Measurements from ENCODE around the gene ZBTB25.

Gene ZBTB25

DNA sequence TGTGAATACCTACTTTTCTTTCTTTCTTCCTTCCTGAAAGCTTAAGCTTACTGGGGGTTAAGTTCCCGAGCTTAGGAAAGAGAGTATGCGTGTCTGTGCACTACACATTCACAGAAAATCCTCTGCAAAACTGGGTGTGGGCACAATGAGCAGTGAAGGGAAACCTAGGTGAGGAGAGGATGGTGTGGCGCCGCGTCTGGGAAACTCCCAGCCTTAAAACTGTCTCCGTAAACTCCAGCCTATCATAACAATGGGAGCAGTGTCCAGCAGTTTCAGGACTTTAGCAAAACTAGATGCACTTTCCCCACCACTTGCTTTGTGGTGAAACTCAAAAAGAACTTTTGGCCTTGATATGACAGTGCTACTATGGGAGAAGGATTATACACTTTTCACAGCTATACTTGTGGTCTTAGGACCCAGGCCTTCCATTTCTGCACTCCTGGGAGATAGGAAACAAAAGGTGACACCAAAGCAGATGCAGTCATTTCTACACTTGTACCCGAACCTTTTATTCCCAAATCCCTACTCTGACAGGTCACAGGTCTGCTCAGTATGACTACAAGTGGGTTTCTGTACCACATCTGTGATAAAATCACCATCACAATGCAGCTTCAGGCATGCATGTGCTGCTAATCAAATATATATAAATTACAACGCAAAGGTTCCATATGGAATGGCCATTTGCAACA, 27.9 kb downstream of the ZBTB25 start:
- no peak for DNase-seq (ENCODE audit: low read depth)
- TF ChIP-seq POLR2A (IDR thresholded peaks at IDR 0.05; ENCODE audit: extremely low read depth, insufficient read length) (no peak), MYC (IDR thresholded peaks at IDR 0.05; ENCODE audit: low read depth, low read length) (no peak)
- TF ChIP-seq, protein P1, sequence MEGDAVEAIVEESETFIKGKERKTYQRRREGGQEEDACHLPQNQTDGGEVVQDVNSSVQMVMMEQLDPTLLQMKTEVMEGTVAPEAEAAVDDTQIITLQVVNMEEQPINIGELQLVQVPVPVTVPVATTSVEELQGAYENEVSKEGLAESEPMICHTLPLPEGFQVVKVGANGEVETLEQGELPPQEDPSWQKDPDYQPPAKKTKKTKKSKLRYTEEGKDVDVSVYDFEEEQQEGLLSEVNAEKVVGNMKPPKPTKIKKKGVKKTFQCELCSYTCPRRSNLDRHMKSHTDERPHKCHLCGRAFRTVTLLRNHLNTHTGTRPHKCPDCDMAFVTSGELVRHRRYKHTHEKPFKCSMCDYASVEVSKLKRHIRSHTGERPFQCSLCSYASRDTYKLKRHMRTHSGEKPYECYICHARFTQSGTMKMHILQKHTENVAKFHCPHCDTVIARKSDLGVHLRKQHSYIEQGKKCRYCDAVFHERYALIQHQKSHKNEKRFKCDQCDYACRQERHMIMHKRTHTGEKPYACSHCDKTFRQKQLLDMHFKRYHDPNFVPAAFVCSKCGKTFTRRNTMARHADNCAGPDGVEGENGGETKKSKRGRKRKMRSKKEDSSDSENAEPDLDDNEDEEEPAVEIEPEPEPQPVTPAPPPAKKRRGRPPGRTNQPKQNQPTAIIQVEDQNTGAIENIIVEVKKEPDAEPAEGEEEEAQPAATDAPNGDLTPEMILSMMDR (IDR thresholded peaks at IDR 0.05; ENCODE audit: low read depth, low read length) = no peak
- TF ChIP-seq, protein P2, sequence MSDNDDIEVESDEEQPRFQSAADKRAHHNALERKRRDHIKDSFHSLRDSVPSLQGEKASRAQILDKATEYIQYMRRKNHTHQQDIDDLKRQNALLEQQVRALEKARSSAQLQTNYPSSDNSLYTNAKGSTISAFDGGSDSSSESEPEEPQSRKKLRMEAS (IDR thresholded peaks at IDR 0.05; ENCODE audit: low read depth, low read length) = no peak

DNA sequence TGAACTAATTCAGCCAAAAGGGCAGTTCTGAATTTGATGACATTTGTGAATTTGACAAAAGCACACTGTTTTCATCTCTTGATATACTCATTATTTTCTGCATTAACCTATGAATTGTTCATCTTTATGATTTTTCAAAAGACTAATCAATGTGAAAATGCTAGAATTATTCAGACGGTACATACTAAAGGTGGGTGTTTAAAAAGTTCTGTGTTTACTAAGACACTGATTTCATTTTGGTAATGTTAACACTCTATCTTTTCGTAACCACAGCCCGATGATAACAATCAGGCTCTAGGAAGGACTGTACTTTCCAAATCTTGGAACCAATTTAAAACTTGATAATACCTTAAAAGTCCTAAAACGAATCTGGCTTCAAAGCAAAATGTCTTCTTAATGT, 28.9 kb downstream of the ZBTB25 start:
- DNase-seq (ENCODE audit: low read depth) = no peak
- TF ChIP-seq, protein P1 (IDR thresholded peaks at IDR 0.05; ENCODE audit: low read depth, low read length) = no peak
- TF ChIP-seq MYC (IDR thresholded peaks at IDR 0.05; ENCODE audit: low read depth, low read length) (no peak), POLR2A (IDR thresholded peaks at IDR 0.05; ENCODE audit: extremely low read depth, insufficient read length) (no peak)
- TF ChIP-seq, protein P2 (IDR thresholded peaks at IDR 0.05; ENCODE audit: low read depth, low read length) = no peak
- no peak overlapping the region for H3K4me3 ChIP-seq (ENCODE audit: low read depth, low read length)

More for the DNA sequence above, 27.9 kb downstream of the ZBTB25 start:
- no peak overlapping the region for H3K4me3 ChIP-seq (ENCODE audit: low read depth, low read length)

DNA sequence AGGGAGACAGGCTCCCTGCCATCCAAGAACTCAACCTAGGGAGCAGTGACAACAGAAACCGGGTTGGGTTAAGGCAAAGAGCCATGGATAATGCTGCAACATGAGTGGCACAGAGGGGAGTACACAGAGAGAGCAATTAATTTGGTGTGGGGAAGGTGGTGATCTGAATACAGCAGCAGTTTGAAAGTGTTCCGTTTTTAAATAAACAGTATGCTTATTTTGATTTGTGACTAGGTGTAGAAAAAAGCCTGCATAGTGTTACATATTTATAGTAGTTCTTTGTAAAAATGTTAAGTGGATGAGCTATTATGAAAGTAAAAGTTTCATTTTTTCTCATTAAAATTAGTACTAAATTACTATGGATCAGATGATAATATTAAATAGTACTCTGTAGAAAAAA, 29.6 kb downstream of the ZBTB25 start:
- DNase-seq (ENCODE audit: low read depth) = no peak
- TF ChIP-seq, protein P1 (IDR thresholded peaks at IDR 0.05; ENCODE audit: low read depth, low read length) = no peak
- no peak for TF ChIP-seq POLR2A (IDR thresholded peaks at IDR 0.05; ENCODE audit: extremely low read depth, insufficient read length)
- TF ChIP-seq, protein P2 (IDR thresholded peaks at IDR 0.05; ENCODE audit: low read depth, low read length) = no peak
- TF ChIP-seq MYC (IDR thresholded peaks at IDR 0.05; ENCODE audit: low read depth, low read length) = no peak
- no peak overlapping the region for H3K4me3 ChIP-seq (ENCODE audit: low read depth, low read length)

DNA sequence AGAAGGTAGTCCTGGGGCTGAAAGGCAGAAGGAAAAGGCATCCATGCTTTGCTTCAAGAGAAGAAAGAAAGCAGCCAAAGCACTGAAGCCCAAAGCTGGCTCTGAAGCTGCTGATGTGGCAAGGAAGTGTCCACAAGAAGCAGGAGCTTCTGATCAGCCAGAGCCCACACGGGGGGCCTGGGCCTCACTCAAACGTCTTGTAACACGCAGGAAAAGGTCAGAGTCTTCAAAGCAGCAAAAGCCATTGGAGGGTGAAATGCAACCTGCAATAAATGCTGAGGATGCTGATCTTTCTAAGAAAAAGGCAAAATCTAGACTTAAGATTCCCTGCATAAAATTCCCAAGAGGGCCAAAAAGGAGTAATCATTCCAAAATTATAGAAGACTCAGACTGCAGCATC, 35.2 kb downstream of the ZBTB25 start:
- no peak overlapping the region for H3K4me3 ChIP-seq (ENCODE audit: low read depth, low read length)
- TF ChIP-seq MYC (IDR thresholded peaks at IDR 0.05; ENCODE audit: low read depth, low read length) = no peak
- TF ChIP-seq, protein P1 (IDR thresholded peaks at IDR 0.05; ENCODE audit: low read depth, low read length) = no peak
- TF ChIP-seq, protein P2 (IDR thresholded peaks at IDR 0.05; ENCODE audit: low read depth, low read length) = no peak
- no peak for TF ChIP-seq POLR2A (IDR thresholded peaks at IDR 0.05; ENCODE audit: extremely low read depth, insufficient read length)
- DNase-seq (ENCODE audit: low read depth) = no peak

DNA sequence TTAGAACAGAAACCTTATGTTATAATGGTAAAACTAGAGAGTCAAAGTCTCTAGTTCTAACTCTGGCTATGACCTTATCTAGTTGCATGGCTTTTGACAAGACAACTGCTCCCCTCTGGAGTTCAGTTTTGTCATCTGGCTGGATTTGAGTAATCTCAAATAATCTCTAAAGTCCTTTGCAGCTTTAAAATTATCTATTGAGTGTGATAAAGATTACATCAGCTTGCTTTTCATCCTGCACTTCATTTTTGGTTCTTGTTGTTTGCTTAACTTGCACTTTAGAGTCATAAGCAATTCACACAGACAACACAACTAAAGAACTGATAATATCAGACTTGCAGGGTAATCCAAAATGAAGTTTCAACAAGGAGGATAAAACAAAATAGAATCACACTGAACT, 36.1 kb downstream of the ZBTB25 start:
- TF ChIP-seq, protein P1 (IDR thresholded peaks at IDR 0.05; ENCODE audit: low read depth, low read length) = no peak
- TF ChIP-seq MYC (IDR thresholded peaks at IDR 0.05; ENCODE audit: low read depth, low read length) = no peak
- DNase-seq (ENCODE audit: low read depth) = no peak
- H3K4me3 ChIP-seq (ENCODE audit: low read depth, low read length) = no peak overlapping the region
